Hair follicle dermal papilla cell (primary cell): Measurements from ENCODE around the gene CD24. TPM values are rescaled to one million over a fixed set of nuclear protein-coding genes. Genes with fewer than 3 reads are reported as not detected.

Experiments used
- total RNA-seq: library from RNA; depleted of rRNA; stranded (reverse); fragments of >200 nt; gene quantifications from 2 replicates; pipeline ENCODE4 v1.2.3, GENCODE V29; 2012

CD24 gene, protein sequence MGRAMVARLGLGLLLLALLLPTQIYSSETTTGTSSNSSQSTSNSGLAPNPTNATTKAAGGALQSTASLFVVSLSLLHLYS
- 0.49 and 0.97 TPM in 2 replicates for total RNA-seq

DNA sequence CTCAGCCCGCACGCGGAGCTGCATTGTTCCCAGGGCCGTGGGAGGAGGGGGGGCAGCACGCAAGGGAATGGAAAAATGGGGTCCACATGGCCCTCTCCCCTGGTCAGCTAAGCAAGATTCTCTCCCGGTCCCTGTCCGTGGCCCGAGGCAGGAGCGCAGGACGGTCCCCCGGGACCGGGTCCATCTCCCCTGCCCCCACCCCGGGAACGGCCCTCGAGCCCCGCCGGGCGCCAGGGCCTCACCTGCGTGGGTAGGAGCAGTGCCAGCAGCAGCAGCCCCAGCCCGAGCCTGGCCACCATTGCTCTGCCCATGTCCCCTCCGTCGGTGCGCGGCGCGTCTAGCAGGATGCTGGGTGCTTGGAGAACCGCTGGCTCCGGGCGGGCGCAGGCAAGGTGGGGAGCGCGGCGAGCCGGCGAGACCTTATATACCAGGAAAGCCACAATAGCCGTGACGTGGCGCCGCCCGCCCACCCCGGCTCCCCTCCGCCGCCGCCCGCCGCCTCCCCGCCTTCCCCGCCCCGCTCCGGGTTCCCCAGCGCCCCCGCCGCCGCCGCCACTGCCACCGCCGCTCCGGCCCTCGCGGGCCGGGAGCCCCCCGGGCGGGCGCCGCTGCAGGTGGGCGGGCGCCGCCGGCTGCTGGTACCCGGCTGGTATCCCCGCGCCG lies at the start of gene CD24:
CD24 (minus strand) TSS at position 394 of the 663 bp plus-strand sequence; CDS start at position 311, 83 bp downstream.

Other genes starting within 250 kb of the CD24 start
- gene MTRES1, start 53.5 kb upstream of the CD24 start, total RNA-seq = 9.7 and 11.4 TPM in 2 replicates
- 3.0 and 3.9 TPM in 2 replicates for gene BEND3, start 140.8 kb upstream of the CD24 start, total RNA-seq